Neuronal stem cell (in vitro differentiated cells): ENCODE measurements around the gene CSRNP3.

ENCODE experiments used
- DNase-seq: peaks from one replicate; pipeline ENCODE4 v3.0.0-alpha.2; 2013; ENCODE audit warnings: low spot score
- H2AFZ ChIP-seq: one replicate; pipeline ENCODE4 v1.6.1; 2013; ENCODE audit warnings: mild to moderate bottlenecking, low read length, inconsistent platforms
- H2AK5ac ChIP-seq: 2 replicates; pipeline ENCODE4 v1.6.1; 2013; ENCODE audit warnings: low read depth, mild to moderate bottlenecking, inconsistent platforms, low read length, moderate library complexity, mixed read lengths
- H2BK120ac ChIP-seq: 2 replicates; pipeline ENCODE4 v1.6.1; 2013; ENCODE audit warnings: low read depth, mild to moderate bottlenecking, inconsistent platforms, low read length, moderate library complexity, mixed read lengths
- H2BK12ac ChIP-seq: one replicate; pipeline ENCODE4 v1.6.1; 2013; ENCODE audit warnings: low read length, inconsistent platforms
- H2BK15ac ChIP-seq: 2 replicates; pipeline ENCODE4 v1.6.1; 2013; ENCODE audit warnings: mild to moderate bottlenecking, low read length, inconsistent platforms, mixed read lengths
- H2BK5ac ChIP-seq: one replicate; pipeline ENCODE4 v1.6.1; 2013; ENCODE audit warnings: inconsistent platforms, mild to moderate bottlenecking, low read length, moderate library complexity
- H3K14ac ChIP-seq: one replicate; pipeline ENCODE4 v1.6.1; 2013; ENCODE audit warnings: low read length, inconsistent platforms
- H3K18ac ChIP-seq: 2 replicates; pipeline ENCODE4 v1.6.1; 2013; ENCODE audit warnings: low read length, inconsistent platforms
- H3K23ac ChIP-seq: 2 replicates; pipeline ENCODE4 v1.6.1; 2013; ENCODE audit warnings: low read depth, mild to moderate bottlenecking, mixed read lengths, low read length, inconsistent platforms; ENCODE audit not compliant: poor library complexity
- H3K27ac ChIP-seq: replicated peaks from 3 replicates; pipeline ENCODE4 v1.5.1; 2013; ENCODE audit warnings: low read length, inconsistent platforms
- H3K27me3 ChIP-seq, 3 experiments: 2 replicates each; pipeline ENCODE4 v1.6.1; 2013; ENCODE audit warnings: low read length in 3 of 3, mild to moderate bottlenecking in 2 of 3, inconsistent platforms in 1 of 3, low read depth in 1 of 3, mixed read lengths in 1 of 3, moderate library complexity in 1 of 3; ENCODE audit not compliant: control insufficient read depth in 3 of 3, insufficient read depth in 3 of 3
- H3K36me3 ChIP-seq, 2 donors: replicated peaks in 1 of 2; 2 replicates each; pipeline ENCODE4 v1.6.1; 2013; ENCODE audit warnings: low read length in 2 of 2; ENCODE audit not compliant: control insufficient read depth in 2 of 2, insufficient read depth in 2 of 2
- H3K4ac ChIP-seq: 2 replicates; pipeline ENCODE4 v1.6.1; 2013; ENCODE audit warnings: inconsistent platforms, mild to moderate bottlenecking, low read length, moderate library complexity
- H3K4me1 ChIP-seq, 2 donors: 1 replicate in 1 of 2; 2 replicates in 1 of 2; pipeline ENCODE4 v1.6.1; 2013; ENCODE audit warnings: low read length in 2 of 2, low read depth in 1 of 2; ENCODE audit not compliant: control insufficient read depth in 2 of 2, insufficient read depth in 1 of 2
- H3K4me2 ChIP-seq: one replicate; pipeline ENCODE4 v1.6.1; 2013; ENCODE audit warnings: mild to moderate bottlenecking, low read length, inconsistent platforms; ENCODE audit not compliant: insufficient read depth, poor library complexity, severe bottlenecking
- H3K4me3 ChIP-seq, 2 donors: 2 replicates each; pipeline ENCODE4 v1.5.1; 2013; ENCODE audit warnings: low read length in 2 of 2, mild to moderate bottlenecking in 2 of 2, inconsistent platforms in 1 of 2, moderate library complexity in 1 of 2
- H3K79me1 ChIP-seq: one replicate; pipeline ENCODE4 v1.6.1; 2013; ENCODE audit warnings: low read depth, mild to moderate bottlenecking, inconsistent platforms, low read length, moderate library complexity
- H3K9ac ChIP-seq: one replicate; pipeline ENCODE4 v1.6.1; 2013; ENCODE audit warnings: mild to moderate bottlenecking, low read depth, low read length, inconsistent platforms; ENCODE audit not compliant: poor library complexity
- H3K9me3 ChIP-seq, 2 donors: replicated peaks in 1 of 2; 2 replicates each; pipeline versions ENCODE3 to v1.6.1; 2013; ENCODE audit warnings: low read length in 2 of 2, mild to moderate bottlenecking in 2 of 2, inconsistent platforms in 1 of 2, low read depth in 1 of 2, mixed read lengths in 1 of 2, moderate library complexity in 1 of 2; ENCODE audit not compliant: control insufficient read depth in 2 of 2, insufficient read depth in 1 of 2
- H4K8ac ChIP-seq: one replicate; pipeline ENCODE4 v1.6.1; 2013; ENCODE audit warnings: low read depth, mild to moderate bottlenecking, inconsistent platforms, low read length, moderate library complexity
- H4K91ac ChIP-seq: one replicate; pipeline ENCODE4 v1.6.1; 2013; ENCODE audit warnings: low read length, low read depth, mild to moderate bottlenecking, inconsistent platforms; ENCODE audit not compliant: poor library complexity
- WGBS, 2 donors: extraction: QIAGEN DNeasy Blood & Tissue Kit; methylation state at CpG; one replicate each; pipeline ENCODE4 v1.1.7; 2013; ENCODE audit warnings: missing lambda C conversion rate in 2 of 2, mixed read lengths in 1 of 2; ENCODE audit not compliant: insufficient read length in 2 of 2, insufficient replicate concordance in 1 of 2; ENCODE audit errors: extremely low coverage in 2 of 2; 5-methylcytosine and 5-hydroxymethylcytosine counted together

Gene CSRNP3

GRCh38 chr2:165472922-165473321 is 3.4 kb downstream of the CSRNP3 start:
- no peak overlapping the region for H4K8ac ChIP-seq
- H3K4ac ChIP-seq = no peak overlapping the region
- no CpG with 5 or more reads among the region's 3 CpGs for WGBS, 2 donors
- no peaks in the 10 kb centered on the region for H3K9me3 ChIP-seq
- H2BK120ac ChIP-seq = no peak overlapping the region
- no peak overlapping the region for H3K4me2 ChIP-seq
- H2AK5ac ChIP-seq = no peak overlapping the region
- peaks cover 0 to 2% of the 10 kb centered on the region in 2 donors for H3K36me3 ChIP-seq
- no peak overlapping the region for H2BK15ac ChIP-seq
- H2BK12ac ChIP-seq = no peak overlapping the region
- no peaks in the 10 kb centered on the region for H3K79me1 ChIP-seq
- DNase-seq = no peak
- no peak overlapping the region for H3K14ac ChIP-seq
- no peaks in the 10 kb centered on the region for H3K27me3 ChIP-seq
- no peak overlapping the region for H3K4me3 ChIP-seq
- H3K23ac ChIP-seq = no peak overlapping the region
- H4K91ac ChIP-seq = no peak overlapping the region
- no peak overlapping the region for H3K18ac ChIP-seq
- peaks cover 0 to 24% of the 10 kb centered on the region in 2 donors for H3K4me1 ChIP-seq
- no peak overlapping the region for H2AFZ ChIP-seq
- no peak overlapping the region for H2BK5ac ChIP-seq
- H3K27ac ChIP-seq = no peak overlapping the region
- H3K9ac ChIP-seq = no peak overlapping the region

- Histone ChIP-seq H3K36me3 (peaks cover 0 to 2% of the 10 kb centered on the region in 2 donors), H3K27ac (no peak overlapping the region), H2AFZ (no peak overlapping the region), H3K4me3 (no peak overlapping the region), H3K9me3 (peaks cover 0 to 2% of the 10 kb centered on the region in 2 donors), H3K18ac (no peak overlapping the region), H2BK15ac (no peak overlapping the region), H3K79me1 (no peaks in the 10 kb centered on the region), H2AK5ac (no peak overlapping the region), H3K23ac (no peak overlapping the region), H2BK5ac (no peak overlapping the region), H3K9ac (no peak overlapping the region), H4K8ac (no peak overlapping the region), H3K27me3 (no peaks in the 10 kb centered on the region), H2BK120ac (no peak overlapping the region), H2BK12ac (no peak overlapping the region), H3K14ac (no peak overlapping the region), H3K4me1 (peaks cover 0 to 20% of the 10 kb centered on the region in 2 donors), H3K4me2 (no peak overlapping the region), H4K91ac (no peak overlapping the region), H3K4ac (no peak overlapping the region)
- whole genome bisulfite sequencing, 2 donors = no CpG with 5 or more reads among the region's 3 CpGs
- no peak for DNase-seq
Observed at GRCh38 chr2:165474619-165475276, 5.2 kb downstream of the CSRNP3 start.

- Histone ChIP-seq H2AFZ (no peak overlapping the region), H3K27me3 (no peaks in the 10 kb centered on the region), H3K18ac (no peak overlapping the region), H2BK12ac (no peak overlapping the region), H3K14ac (no peak overlapping the region), H3K4ac (no peak overlapping the region), H3K4me2 (no peak overlapping the region), H3K9ac (no peak overlapping the region), H3K9me3 (peaks cover 0 to 7% of the 10 kb centered on the region in 2 donors), H3K79me1 (no peaks in the 10 kb centered on the region), H4K91ac (no peak overlapping the region), H2BK120ac (no peak overlapping the region), H3K23ac (no peak overlapping the region), H2BK5ac (no peak overlapping the region), H2BK15ac (no peak overlapping the region), H3K36me3 (peaks cover 0 to 2% of the 10 kb centered on the region in 2 donors), H3K4me1 (peaks cover 0 to 20% of the 10 kb centered on the region in 2 donors), H3K4me3 (no peak overlapping the region), H2AK5ac (no peak overlapping the region), H4K8ac (no peak overlapping the region), H3K27ac (no peak overlapping the region)
- no peak for DNase-seq
- WGBS, 2 donors = no CpG with 5 or more reads among the region's 6 CpGs
Observed at GRCh38 chr2:165475277-165476004, 5.9 kb downstream of the CSRNP3 start.

- H2BK15ac ChIP-seq = no peak overlapping the region
- no peak overlapping the region for H2AFZ ChIP-seq
- peaks cover 7 to 18% of the 10 kb centered on the region in 2 donors for H3K9me3 ChIP-seq
- no peaks in the 10 kb centered on the region for H3K27me3 ChIP-seq
- H3K18ac ChIP-seq = no peak overlapping the region
- no peak overlapping the region for H3K4ac ChIP-seq
- H4K91ac ChIP-seq = no peak overlapping the region
- no peak overlapping the region for H2BK5ac ChIP-seq
- no peak overlapping the region for H3K27ac ChIP-seq
- no peak overlapping the region for H4K8ac ChIP-seq
- H3K9ac ChIP-seq = no peak overlapping the region
- no peak overlapping the region for H3K14ac ChIP-seq
- no peak overlapping the region for H3K23ac ChIP-seq
- H3K4me2 ChIP-seq = no peak overlapping the region
- H3K79me1 ChIP-seq = no peaks in the 10 kb centered on the region
- H3K4me1 ChIP-seq = peaks cover 0 to 4% of the 10 kb centered on the region in 2 donors
- H2BK120ac ChIP-seq = no peak overlapping the region
- H2AK5ac ChIP-seq = no peak overlapping the region
- H3K4me3 ChIP-seq = no peak overlapping the region
- H2BK12ac ChIP-seq = no peak overlapping the region
- no peak for DNase-seq
- H3K36me3 ChIP-seq = peaks cover 1 to 2% of the 10 kb centered on the region in 2 donors
- no CpG with 5 or more reads among the region's 4 CpGs for WGBS, 2 donors
Observed at GRCh38 chr2:165479856-165480255, 10.4 kb downstream of the CSRNP3 start.
